IPS-18c (cell line): Measurements from ENCODE around the gene PODN.

Source experiments
- H3K4me3 ChIP-seq: 2 replicates; pipeline ENCODE4 v1.7.0; 2013; ENCODE audit warnings: low read depth, mild to moderate bottlenecking, low read length, moderate library complexity; ENCODE audit not compliant: insufficient read depth
- H3K9me3 ChIP-seq: one replicate; pipeline ENCODE4 v1.6.1; 2013; ENCODE audit warnings: mild to moderate bottlenecking, low read length, moderate library complexity; ENCODE audit not compliant: control insufficient read depth, insufficient read depth

The PODN gene

GRCh38 chr1:53093778-53094532, 31.9 kb downstream of the PODN start:
- Histone ChIP-seq H3K9me3 (no peaks in the 10 kb centered on the region), H3K4me3 (no peak overlapping the region)

GRCh38 chr1:53094533-53094919, 32.5 kb downstream of the PODN start:
- Histone ChIP-seq H3K4me3 (no peak overlapping the region), H3K9me3 (no peaks in the 10 kb centered on the region)

GRCh38 chr1:53104289-53104913, 42.4 kb downstream of the PODN start:
- H3K9me3 ChIP-seq = no peaks in the 10 kb centered on the region
- no peak overlapping the region for H3K4me3 ChIP-seq

GRCh38 chr1:53107090-53107489, 45.1 kb downstream of the PODN start:
- no peak overlapping the region for H3K4me3 ChIP-seq
- H3K9me3 ChIP-seq = no peaks in the 10 kb centered on the region

- Histone ChIP-seq H3K9me3 (no peaks in the 10 kb centered on the region), H3K4me3 (no peak overlapping the region)
These were observed 45.7 kb downstream of the PODN start for GRCh38 chr1:53107570-53108322.

GRCh38 chr1:53108646-53109580, 46.9 kb downstream of the PODN start:
- H3K9me3 ChIP-seq = no peaks in the 10 kb centered on the region

GRCh38 chr1:53110370-53111072, 48.5 kb downstream of the PODN start:
- no peak overlapping the region for H3K4me3 ChIP-seq
- no peaks in the 10 kb centered on the region for H3K9me3 ChIP-seq

More at GRCh38 chr1:53108646-53109580, 46.9 kb downstream of the PODN start:
- H3K4me3 ChIP-seq = no peak overlapping the region

GRCh38 chr1:53111073-53111556, 49.1 kb downstream of the PODN start:
- H3K4me3 ChIP-seq = no peak overlapping the region
- no peaks in the 10 kb centered on the region for H3K9me3 ChIP-seq

GRCh38 chr1:53111693-53112092, 49.7 kb downstream of the PODN start:
- Histone ChIP-seq H3K4me3 (no peak overlapping the region), H3K9me3 (no peaks in the 10 kb centered on the region)

- Histone ChIP-seq H3K4me3 (no peak overlapping the region), H3K9me3 (no peaks in the 10 kb centered on the region)
These were observed 50.3 kb downstream of the PODN start for GRCh38 chr1:53112271-53112774.

- Histone ChIP-seq H3K9me3 (no peaks in the 10 kb centered on the region), H3K4me3 (no peak overlapping the region)
These were observed 50.8 kb downstream of the PODN start for GRCh38 chr1:53112861-53113260.

- H3K4me3 ChIP-seq = no peak overlapping the region
- no peaks in the 10 kb centered on the region for H3K9me3 ChIP-seq
These were observed 52.1 kb downstream of the PODN start for GRCh38 chr1:53114090-53114489.

- Histone ChIP-seq H3K4me3 (no peak overlapping the region), H3K9me3 (no peaks in the 10 kb centered on the region)
These were observed 52.8 kb downstream of the PODN start for GRCh38 chr1:53114581-53115400.

- no peaks in the 10 kb centered on the region for H3K9me3 ChIP-seq
These were observed 53.6 kb downstream of the PODN start for GRCh38 chr1:53115403-53116306.

More at GRCh38 chr1:53115403-53116306, 53.6 kb downstream of the PODN start:
- no peak overlapping the region for H3K4me3 ChIP-seq
